ENCODE data around the gene IMMP2L.
A peak's percentile ranks its signal among the peaks of the same experiment; 100 is the strongest.

Gene IMMP2L

GRCh38 chr7:111067251-111067650 is 495.0 kb downstream of the IMMP2L start:
- DNase-seq, result no peak

GRCh38 chr7:111063166-111063565 is 499.1 kb downstream of the IMMP2L start:
- no peak for DNase-seq

- DNase-seq, result no peak
Observed at GRCh38 chr7:111059833-111060232, 502.5 kb downstream of the IMMP2L start.

GRCh38 chr7:111057066-111057465 is 505.2 kb downstream of the IMMP2L start:
- DNase-seq, result no peak

GRCh38 chr7:111056371-111056770 is 505.9 kb downstream of the IMMP2L start:
- no peak for DNase-seq

GRCh38 chr7:111053035-111053434 is 509.3 kb downstream of the IMMP2L start:
- DNase-seq, result no peak

GRCh38 chr7:111051832-111052231 is 510.5 kb downstream of the IMMP2L start:
- DNase-seq, result no peak

- DNase-seq, result no peak
Observed at GRCh38 chr7:111050875-111051416, 511.3 kb downstream of the IMMP2L start.

- no peak for DNase-seq
Observed at GRCh38 chr7:111049971-111050680, 512.2 kb downstream of the IMMP2L start.

GRCh38 chr7:111047595-111047994 is 514.7 kb downstream of the IMMP2L start:
- DNase-seq, result no peak

GRCh38 chr7:111045449-111045848 is 516.8 kb downstream of the IMMP2L start:
- no peak for DNase-seq

- no peak for DNase-seq
Observed at GRCh38 chr7:111043561-111043960, 518.7 kb downstream of the IMMP2L start.

GRCh38 chr7:111042842-111043241 is 519.5 kb downstream of the IMMP2L start:
- no peak for DNase-seq

GRCh38 chr7:111041577-111041976 is 520.7 kb downstream of the IMMP2L start:
- DNase-seq, result no peak

- DNase-seq, result no peak
Observed at GRCh38 chr7:111038185-111038584, 524.1 kb downstream of the IMMP2L start.

GRCh38 chr7:111031916-111032315 is 530.4 kb downstream of the IMMP2L start:
- DNase-seq, result no peak

GRCh38 chr7:111030336-111030735 is 532.0 kb downstream of the IMMP2L start:
- no peak for DNase-seq

GRCh38 chr7:111029574-111030251 is 532.6 kb downstream of the IMMP2L start:
- peak; percentile 75 for DNase-seq

- no peak for DNase-seq
Observed at GRCh38 chr7:111029141-111029572, 533.1 kb downstream of the IMMP2L start.

- no peak for DNase-seq
Observed at GRCh38 chr7:111027396-111027795, 534.9 kb downstream of the IMMP2L start.

GRCh38 chr7:111026806-111027205 is 535.5 kb downstream of the IMMP2L start:
- DNase-seq, result no peak

- DNase-seq, result no peak
Observed at GRCh38 chr7:111026343-111026742, 535.9 kb downstream of the IMMP2L start.

GRCh38 chr7:111025006-111025405 is 537.3 kb downstream of the IMMP2L start:
- DNase-seq, result no peak

Measured in suppressor macrophage treated with lipopolysaccharide for 4 hours (primary cell).